Measurements from ENCODE around the gene LY6G6C. TPM values are rescaled to one million over a fixed set of nuclear protein-coding genes. Genes with fewer than 3 reads are reported as not detected.

LY6G6C gene
- total and polyA plus RNA-seq, 2 of the 13 experiments (the other 11 are each of a cell fraction or from before 2014, with no cell fraction given), result 0.15 TPM; not detected in 1

- Histone ChIP-seq H2AFZ (ENCODE audit: low read length) (no peak overlapping the region), H3K79me2 (ENCODE audit: insufficient read depth, low read length) (no peaks in the 10 kb centered on the region), H3K9ac (ENCODE audit: insufficient read depth, low read depth, low read length) (no peak overlapping the region), H3K27ac (ENCODE audit: extremely low read length, insufficient read depth, low read length) (no peak overlapping the region), H3K36me3 (replicated peaks in 1 of 2; ENCODE audit: control insufficient read depth in 1 of 2, insufficient read depth in 2 of 2, low read length in 2 of 2) (peaks cover 17% of the 10 kb centered on the region in 2 experiments; a peak in 4 of 5 replicates), H3K9me3 (ENCODE audit: low read length) (no peaks in the 10 kb centered on the region), H3K4me2 (ENCODE audit: low read depth, low read length) (peak overlapping the region; percentile 82; the same call in 1 of the 2 replicates), H3K4me1 (ENCODE audit: insufficient read depth, low read length) (peaks cover 26% of the 10 kb centered on the region), H4K20me1 (ENCODE audit: insufficient read depth, low read length) (no peaks in the 10 kb centered on the region), H3K27me3 (ENCODE audit: control insufficient read depth in 1 of 2, insufficient read depth in 2 of 2, low read length in 2 of 2) (no peaks in the 10 kb centered on the region), H3K4me3 (replicated peaks in 1 of 3; ENCODE audit: insufficient read depth in 1 of 3, low read depth in 2 of 3, low read length in 3 of 3) (no peak overlapping the region)
- POLR2A ChIA-PET, result interaction anchor here (1.4 to 3.2 kb wide), 5 partner anchors 18 to 147 kb away, joined by 3 to 14 read pairs (median 6); partner anchors contain the start of genes BAG6, CSNK2B and GPANK1
- WGBS (ENCODE audit: low lambda C conversion rate), result 92% methylated on average over 12 of the region's 13 CpGs
- DNase-seq (ENCODE audit: low spot score), result no peak
- FAIRE-seq, result no peak
- no TSS peak for BruUV-seq (replicated peaks)
- CTCF ChIA-PET (ENCODE audit: low intra/inter-chr PET ratio, low total read pairs), result interaction anchor here (3.9 kb wide), 1 partner anchor 86 kb away, joined by 30 read pairs; no protein-coding TSS in a partner anchor
- intact Hi-C loops (cut with micrococcal nuclease; ENCODE audit: unreplicated experiment), result loop anchor here (5.0 kb wide), 1 partner anchor 34 kb away; the partner anchor contains the start of gene LY6G6D
- in situ Hi-C loops (cut with HindIII; ENCODE audit: extremely low pct_ligation_motif_present, low pct_unique_long_range_greater_than_20kb), result loop anchor here (5.0 kb wide), 1 partner anchor 84 kb away; no protein-coding TSS in a partner anchor
- ATAC-seq, result peak; percentile 4; the same call in 2 of the 3 replicates
- TF ChIP-seq REST (IDR thresholded peaks at IDR 0.05; ENCODE audit: borderline replicate concordance in 1 of 2, low read depth in 1 of 2, low read length in 2 of 2) (no peak), ZBTB7B (CRISPR knock-in tag; IDR thresholded peaks at IDR 0.05) (no peak), ZNF30 (CRISPR knock-in tag; IDR thresholded peaks at IDR 0.05) (no peak), CERS6 (CRISPR knock-in tag; IDR thresholded peaks at IDR 0.05) (no peak), SATB2 (CRISPR knock-in tag; IDR thresholded peaks at IDR 0.05) (no peak), ZNF513 (CRISPR knock-in tag; conservative IDR thresholded peaks at IDR 0.05) (no peak), ZNF274 (CRISPR knock-in tag; IDR thresholded peaks at IDR 0.05) (no peak), ZNF205 (CRISPR knock-in tag; IDR thresholded peaks at IDR 0.05) (no peak), ZNF841 (CRISPR knock-in tag; IDR thresholded peaks at IDR 0.05; ENCODE audit: borderline replicate concordance) (no peak), SP2 (CRISPR knock-in tag; IDR thresholded peaks at IDR 0.05) (no peak), ZEB1 (IDR thresholded peaks at IDR 0.05; ENCODE audit: insufficient replicate concordance, low read depth) (no peak), ZSCAN20 (CRISPR knock-in tag; IDR thresholded peaks at IDR 0.05; ENCODE audit: borderline replicate concordance) (no peak), ZNF331 (CRISPR knock-in tag; IDR thresholded peaks at IDR 0.05) (no peak), ZNF296 (CRISPR knock-in tag; conservative IDR thresholded peaks at IDR 0.05) (no peak), ZNF879 (CRISPR knock-in tag; IDR thresholded peaks at IDR 0.05) (no peak), ZNF512B (CRISPR knock-in tag; IDR thresholded peaks at IDR 0.05; ENCODE audit: borderline replicate concordance) (no peak)
These were observed 38.0 kb downstream of the LY6G6C start for GRCh38 chr6:31683591-31683990.

All from HepG2 (cell line).